Heart right ventricle (tissue), 16 donors: ENCODE results near the gene UBALD2. TPM values are rescaled to one million over a fixed set of nuclear protein-coding genes. Genes with fewer than 3 reads are reported as not detected.

Source experiments
- ATAC-seq, 8 donors: fragments of 200-7000 bp; cut with Tn5 transposase; one replicate each; pipeline ENCODE4 v1.9.1; 2020; ENCODE audit warnings: mild to moderate bottlenecking in 8 of 8, moderate library complexity in 8 of 8, moderate number of reproducible peaks in 1 of 8
- DNase-seq, 2 donors: peaks; one replicate each; pipeline ENCODE4 v3.0.0-alpha.2; 2020
- H3K27ac ChIP-seq, 10 donors: fragments of 200-600 bp; sonication (generic) in 2 of 10; one replicate each; pipeline versions ENCODE4 v1.5.0 to v1.8.0; 2020 to 2022; ENCODE audit warnings: mild to moderate bottlenecking in 3 of 10
- H3K27me3 ChIP-seq, 7 donors: fragments of 200-600 bp; one replicate each; pipeline ENCODE4 v1.8.0; 2021 to 2022; ENCODE audit warnings: mild to moderate bottlenecking in 2 of 7
- H3K36me3 ChIP-seq, 9 donors: fragments of 200-600 bp; sonication (generic) in 1 of 9; one replicate each; pipeline versions ENCODE4 v1.5.0 to v1.8.0; 2020 to 2022; ENCODE audit warnings: mild to moderate bottlenecking in 2 of 9
- H3K4me1 ChIP-seq, 9 donors: fragments of 200-600 bp; sonication (generic) in 1 of 9; one replicate each; pipeline versions ENCODE4 v1.5.0 to v1.8.0; 2020 to 2022; ENCODE audit warnings: mild to moderate bottlenecking in 4 of 9
- H3K4me3 ChIP-seq, 10 donors: fragments of 200-600 bp; sonication (generic) in 2 of 10; one replicate each; pipeline versions ENCODE4 v1.5.0 to v1.8.0; 2020 to 2022; ENCODE audit warnings: mild to moderate bottlenecking in 7 of 10, moderate library complexity in 2 of 10
- H3K9me3 ChIP-seq, 11 donors: fragments of 200-600 bp in 10 of 11; sonication (generic) in 2 of 11; one replicate each; pipeline versions ENCODE4 v1.5.0 to v1.8.0; 2013 to 2022; ENCODE audit warnings: mild to moderate bottlenecking in 2 of 11, control low read depth in 1 of 11, moderate library complexity in 1 of 11
- WGBS, 2 donors: extraction: QIAGEN DNeasy Blood & Tissue Kit; methylation state at CpG; one replicate each; pipeline ENCODE4 v1.1.7; 2013; ENCODE audit warnings: inconsistent platforms in 1 of 2; 5-methylcytosine and 5-hydroxymethylcytosine counted together
- intact Hi-C, 10 donors: fragments of 100-400 bp; cut with DNase I; formaldehyde crosslinking; loops; one replicate each; pipeline versions ENCODE4 v1.11.1 to v1.14.2; 2022
- polyA plus RNA-seq, 2 donors: library from polyadenylated mRNA; stranded (reverse); fragments of 200-250 nt; gene quantifications; one replicate each; pipeline ENCODE4 v1.2.3, GENCODE V29; 2013
- total RNA-seq, 10 donors: library from RNA; stranded (reverse); fragmentation: NEBNext Ultra II Directional in 3 of 10; extraction: Animal tissue kit (Norgen Biotek cat#: 25700) in 3 of 10; gene quantifications; one replicate each; pipeline versions ENCODE4 v1.2.1 to v1.2.4, GENCODE V29; 2021 to 2023
- TF ChIP-seq, protein P1 (sequence below), 9 donors: fragments of 200-600 bp; sonication (generic) in 2 of 9; IDR thresholded peaks; one replicate each; pipeline versions ENCODE4 v1.5.0 to v1.8.0; 2021 to 2022; ENCODE audit warnings: antibody characterized with exemption in 9 of 9, mild to moderate bottlenecking in 5 of 9, moderate library complexity in 1 of 9
- donor health status: Arrhythmogenic right ventricular cardiomyopathy.
- donor health status: ischemic (EF 13 %, LVEDD 7.1; RV severe dilation, severe dysfunction).
- donor health status: healthy with polysubstance abuse.
- donor health status: DM: no; HTN: yes; CAD: no.
- donor health status: DM: no; HTN: no; CAD: no.
- donor health status: ischemic (EF 25% LVEDD 6.9; RV normal size, moderate dysfunction).
- donor health status: ischemic (EF 25% LVEDD 5.7; RV mildly dilated, moderate dysfunction).
- donor health status: healthy.
- donor health status: DM: yes; HTN: yes; CAD: no.
- donor health status: Ischemic cardiomyopathy.
- donor health status: ischemic (EF 35%, LVEDD 5.7; RV mildly dilated, moderate dysfunction).
- donor health status: nonischemic (EF 11% LVEDD 7.7; RV severe dilation, severe dysfunction).
- donor health status: DM: yes; HTN: yes; CAD: no.
- donor health status: PGD.
- donor health status: ischemic (EF 29% LVEDD 5.4; RV normal size, mild dysfunction).
- donor health status: nonischemic (EF 23%, LVEDD 6.1; RV moderate dilation, normal function).

UBALD2 gene
- total and polyA plus RNA-seq, 12 donors = 13.3 to 50.7 (median 26.5) TPM

DNA sequence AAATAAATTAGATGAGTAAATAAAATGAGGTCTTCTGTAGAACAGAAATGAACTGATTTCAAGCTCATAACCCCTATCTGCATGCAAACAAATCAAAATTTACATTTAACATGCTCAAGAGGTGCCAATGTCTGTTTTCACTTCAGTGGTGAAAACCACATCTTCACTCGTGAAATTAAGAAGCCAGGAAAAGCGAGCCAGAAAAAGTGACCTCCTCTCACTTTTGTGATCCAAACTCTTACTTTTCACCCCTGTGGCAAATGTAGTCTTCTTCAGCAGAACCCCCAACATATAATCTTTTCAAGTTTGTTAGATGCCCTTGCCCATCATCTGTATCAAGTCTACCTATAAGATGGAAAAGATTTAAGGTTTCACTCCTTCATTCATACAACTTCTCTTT, 52.4 kb downstream of the UBALD2 start:
- no peak for ATAC-seq
- WGBS, 2 donors = 97 to 98% methylated on average over 2 of the region's 2 CpGs
- H3K27me3 ChIP-seq = no peaks in the 10 kb centered on the region
- no peaks in the 10 kb centered on the region for H3K9me3 ChIP-seq
- DNase-seq = no peak
- intact Hi-C loops = loop anchor here in 3 of 10 donors (5.0 kb wide), 1 partner anchor 35 kb away; the partner anchor contains the start of gene PRPSAP1 (in 3 of the 3)
- H3K27ac ChIP-seq = no peak overlapping the region
- peaks cover 0 to 86% (median 23%) of the 10 kb centered on the region in 9 donors for H3K36me3 ChIP-seq
- TF ChIP-seq, protein P1, sequence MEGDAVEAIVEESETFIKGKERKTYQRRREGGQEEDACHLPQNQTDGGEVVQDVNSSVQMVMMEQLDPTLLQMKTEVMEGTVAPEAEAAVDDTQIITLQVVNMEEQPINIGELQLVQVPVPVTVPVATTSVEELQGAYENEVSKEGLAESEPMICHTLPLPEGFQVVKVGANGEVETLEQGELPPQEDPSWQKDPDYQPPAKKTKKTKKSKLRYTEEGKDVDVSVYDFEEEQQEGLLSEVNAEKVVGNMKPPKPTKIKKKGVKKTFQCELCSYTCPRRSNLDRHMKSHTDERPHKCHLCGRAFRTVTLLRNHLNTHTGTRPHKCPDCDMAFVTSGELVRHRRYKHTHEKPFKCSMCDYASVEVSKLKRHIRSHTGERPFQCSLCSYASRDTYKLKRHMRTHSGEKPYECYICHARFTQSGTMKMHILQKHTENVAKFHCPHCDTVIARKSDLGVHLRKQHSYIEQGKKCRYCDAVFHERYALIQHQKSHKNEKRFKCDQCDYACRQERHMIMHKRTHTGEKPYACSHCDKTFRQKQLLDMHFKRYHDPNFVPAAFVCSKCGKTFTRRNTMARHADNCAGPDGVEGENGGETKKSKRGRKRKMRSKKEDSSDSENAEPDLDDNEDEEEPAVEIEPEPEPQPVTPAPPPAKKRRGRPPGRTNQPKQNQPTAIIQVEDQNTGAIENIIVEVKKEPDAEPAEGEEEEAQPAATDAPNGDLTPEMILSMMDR (IDR thresholded peaks at IDR 0.05) = no peak
- peaks cover 0 to 21% (median 8%) of the 10 kb centered on the region in 9 donors for H3K4me1 ChIP-seq
- H3K4me3 ChIP-seq = no peak overlapping the region

DNA sequence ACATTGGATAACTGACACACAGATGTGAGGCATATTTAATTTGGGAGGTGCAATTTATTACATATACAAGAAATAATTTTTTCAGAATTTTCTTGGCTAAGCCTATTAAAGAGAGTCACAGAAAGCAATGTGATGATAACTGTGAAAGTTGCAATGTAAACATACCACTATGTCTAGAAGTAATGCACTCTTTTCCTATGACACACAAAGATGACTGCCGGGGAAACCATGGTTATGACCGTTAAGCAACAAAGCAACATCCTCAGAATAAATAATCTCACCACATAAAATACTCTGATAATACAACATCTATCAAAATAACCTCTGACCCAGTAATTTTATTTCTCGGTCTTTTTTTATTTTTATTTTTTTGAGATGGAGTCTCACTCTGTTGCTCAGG, 53.4 kb downstream of the UBALD2 start:
- Histone ChIP-seq H3K9me3 (no peaks in the 10 kb centered on the region), H3K27me3 (no peaks in the 10 kb centered on the region), H3K4me3 (no peak overlapping the region), H3K27ac (no peak overlapping the region), H3K36me3 (peaks cover 0 to 86% (median 15%) of the 10 kb centered on the region in 9 donors), H3K4me1 (peaks cover 0 to 21% (median 8%) of the 10 kb centered on the region in 9 donors)
- 88 to 91% methylated on average over 3 of the region's 3 CpGs for WGBS, 2 donors
- TF ChIP-seq, protein P1 (IDR thresholded peaks at IDR 0.05) = no peak
- intact Hi-C loops = loop anchor here in 3 of 10 donors (5.0 kb wide), 1 partner anchor 34 kb away; the partner anchor contains the start of gene PRPSAP1 (in 3 of the 3)
- no peak for ATAC-seq
- no peak for DNase-seq

Other genes starting within 250 kb of the UBALD2 start
- under 1 TPM in 4 of 10 donors, not detected in 6; 0.04 to 0.31 (median 0.05) TPM for gene EVPL, start 238.0 kb upstream of the UBALD2 start, total RNA-seq
- under 1 TPM; 0.04 to 0.07 TPM for gene EVPL, start 238.0 kb upstream of the UBALD2 start, polyA plus RNA-seq
- 10 to 100 TPM; 53.6 to 69.7 (median 63.1) TPM for gene SRP68, start 192.8 kb upstream of the UBALD2 start, total RNA-seq
- 10 to 100 TPM; 26.2 to 62.1 TPM for gene SRP68, start 192.8 kb upstream of the UBALD2 start, polyA plus RNA-seq
- not detected for gene GALR2, start 190.6 kb upstream of the UBALD2 start, total RNA-seq
- under 1 TPM in 1 of 2 donors, not detected in 1; 0.10 TPM for gene GALR2, start 190.6 kb upstream of the UBALD2 start, polyA plus RNA-seq
- gene ZACN, start 186.2 kb upstream of the UBALD2 start, total RNA-seq = not detected
- gene ZACN, start 186.2 kb upstream of the UBALD2 start, polyA plus RNA-seq = 1 to 10 TPM; 1.1 to 1.6 TPM
- 10 to 100 TPM; 66.4 to 97.5 (median 87.9) TPM for gene EXOC7, start 161.6 kb upstream of the UBALD2 start, total RNA-seq
- gene EXOC7, start 161.6 kb upstream of the UBALD2 start, polyA plus RNA-seq = 10 to 100 TPM; 37.9 to 55.6 TPM
- gene FOXJ1, start 124.1 kb upstream of the UBALD2 start, total RNA-seq = not detected
- under 1 TPM in 1 of 2 donors, not detected in 1; 0.03 TPM for gene FOXJ1, start 124.1 kb upstream of the UBALD2 start, polyA plus RNA-seq
- 10 to 100 TPM in 2 of 10 donors, 1 to 10 TPM in 8; 1.3 to 18.8 (median 3.4) TPM for gene RNF157, start 24.9 kb upstream of the UBALD2 start, total RNA-seq
- 1 to 10 TPM; 2.2 to 6.9 TPM for gene RNF157, start 24.9 kb upstream of the UBALD2 start, polyA plus RNA-seq
- gene QRICH2, start 42.9 kb downstream of the UBALD2 start, total RNA-seq = 1 to 10 TPM in 9 of 10 donors, under 1 TPM in 1; 0.98 to 2.7 (median 1.6) TPM
- gene QRICH2, start 42.9 kb downstream of the UBALD2 start, polyA plus RNA-seq = 1 to 10 TPM; 2.6 to 8.9 TPM
- 10 to 100 TPM; 27.6 to 43.7 (median 34.7) TPM for gene PRPSAP1, start 88.6 kb downstream of the UBALD2 start, total RNA-seq
- gene PRPSAP1, start 88.6 kb downstream of the UBALD2 start, polyA plus RNA-seq = 10 to 100 TPM; 26.4 to 30.5 TPM
- 10 to 100 TPM in 2 of 10 donors, 1 to 10 TPM in 8; 1.7 to 17.3 (median 3.2) TPM for gene SPHK1, start 119.3 kb downstream of the UBALD2 start, total RNA-seq
- 10 to 100 TPM in 1 of 2 donors, 1 to 10 TPM in 1; 3.5 to 20.8 TPM for gene SPHK1, start 119.3 kb downstream of the UBALD2 start, polyA plus RNA-seq
- 10 to 100 TPM; 31.0 to 39.0 (median 36.9) TPM for gene UBE2O, start 187.8 kb downstream of the UBALD2 start, total RNA-seq
- gene UBE2O, start 187.8 kb downstream of the UBALD2 start, polyA plus RNA-seq = 10 to 100 TPM in 1 of 2 donors, 1 to 10 TPM in 1; 9.1 to 22.5 TPM
- under 1 TPM in 1 of 10 donors, not detected in 9; 0.98 TPM for gene AANAT, start 202.3 kb downstream of the UBALD2 start, total RNA-seq
- gene AANAT, start 202.3 kb downstream of the UBALD2 start, polyA plus RNA-seq = under 1 TPM in 1 of 2 donors, not detected in 1; 0.73 TPM
- gene RHBDF2, start 236.1 kb downstream of the UBALD2 start, total RNA-seq = 10 to 100 TPM in 4 of 10 donors, 1 to 10 TPM in 6; 6.5 to 33.1 (median 7.7) TPM
- 10 to 100 TPM; 13.5 to 27.0 TPM for gene RHBDF2, start 236.1 kb downstream of the UBALD2 start, polyA plus RNA-seq